Amniotic epithelial cell (primary cell): Measurements from ENCODE around the gene C1QTNF9.
"Not testable (repeated sequence)": the region's sequence is repeated elsewhere in the genome, so short reads cannot be mapped to it uniquely, and the experiment has no call there.

Source experiments
- DNase-seq: peaks from one replicate; pipeline ENCODE4 v3.0.0-alpha.2; 2010; ENCODE audit warnings: low read depth

The C1QTNF9 gene, protein sequence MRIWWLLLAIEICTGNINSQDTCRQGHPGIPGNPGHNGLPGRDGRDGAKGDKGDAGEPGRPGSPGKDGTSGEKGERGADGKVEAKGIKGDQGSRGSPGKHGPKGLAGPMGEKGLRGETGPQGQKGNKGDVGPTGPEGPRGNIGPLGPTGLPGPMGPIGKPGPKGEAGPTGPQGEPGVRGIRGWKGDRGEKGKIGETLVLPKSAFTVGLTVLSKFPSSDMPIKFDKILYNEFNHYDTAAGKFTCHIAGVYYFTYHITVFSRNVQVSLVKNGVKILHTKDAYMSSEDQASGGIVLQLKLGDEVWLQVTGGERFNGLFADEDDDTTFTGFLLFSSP

DNA sequence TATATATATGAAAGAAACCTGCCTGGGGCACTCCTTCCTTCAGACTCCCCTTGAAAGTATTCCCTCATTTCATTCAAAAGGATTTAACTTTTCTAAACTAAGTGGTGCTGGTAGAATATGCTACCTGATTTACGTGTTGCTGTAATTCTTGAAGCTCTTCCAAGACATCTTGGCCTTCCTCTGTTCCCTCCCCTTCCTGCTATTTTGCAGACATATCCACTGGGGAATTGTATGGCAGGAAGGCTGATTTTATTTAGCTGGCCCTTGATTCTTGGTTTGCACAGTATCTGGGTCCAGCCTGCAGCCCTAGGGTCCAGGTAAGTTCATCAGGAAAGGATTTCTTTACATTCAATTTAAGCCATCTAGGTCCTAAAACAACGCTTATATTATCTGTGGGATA is at the start of gene C1QTNF9:
Gene C1QTNF9 (plus strand): TSS at position 281 of the 400 bp plus-strand sequence. CDS start 6,424 bp downstream, outside the sequence.
- not testable (repeated sequence) for DNase-seq

DNA sequence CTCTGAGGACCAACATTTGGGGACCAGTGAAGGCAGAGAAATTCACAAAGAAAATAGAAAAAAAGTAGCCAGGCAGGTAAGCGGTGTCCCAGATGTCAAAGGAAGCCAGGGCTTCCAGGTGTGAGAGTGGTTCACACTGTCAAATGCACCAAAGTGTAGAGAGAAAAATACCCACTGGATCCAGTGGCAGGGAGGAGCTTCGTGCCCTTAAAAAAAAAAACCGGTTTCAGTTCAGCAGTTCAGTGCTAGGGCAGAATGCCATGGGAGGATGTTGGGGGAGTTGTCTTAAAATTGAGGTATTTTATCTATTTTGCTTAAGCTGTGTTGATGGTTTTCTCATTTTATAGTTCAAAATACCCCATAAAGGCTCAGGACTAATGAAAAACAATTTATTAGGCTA is 47.8 kb upstream of the C1QTNF9 start:
- no peak for DNase-seq

DNA sequence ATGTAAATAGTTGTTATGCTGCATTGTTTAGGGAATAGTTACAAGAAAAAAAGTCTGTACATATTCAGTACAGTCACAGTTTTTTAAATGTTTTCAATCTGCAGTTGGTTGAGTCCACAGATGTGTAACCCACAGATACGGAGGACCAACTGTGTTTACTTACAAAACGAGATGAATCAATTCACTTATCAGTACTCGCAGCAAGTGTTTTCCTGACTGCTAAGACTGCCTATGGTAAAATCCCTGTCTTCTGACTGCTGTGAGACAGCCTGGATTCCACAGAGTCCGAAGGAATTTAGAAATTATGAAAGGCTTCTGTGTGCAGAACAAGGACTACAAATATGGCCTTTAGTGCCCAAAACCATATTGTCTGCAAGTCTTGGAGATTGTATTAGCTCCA is 45.7 kb upstream of the C1QTNF9 start:
- DNase-seq: peak; percentile 93

DNA sequence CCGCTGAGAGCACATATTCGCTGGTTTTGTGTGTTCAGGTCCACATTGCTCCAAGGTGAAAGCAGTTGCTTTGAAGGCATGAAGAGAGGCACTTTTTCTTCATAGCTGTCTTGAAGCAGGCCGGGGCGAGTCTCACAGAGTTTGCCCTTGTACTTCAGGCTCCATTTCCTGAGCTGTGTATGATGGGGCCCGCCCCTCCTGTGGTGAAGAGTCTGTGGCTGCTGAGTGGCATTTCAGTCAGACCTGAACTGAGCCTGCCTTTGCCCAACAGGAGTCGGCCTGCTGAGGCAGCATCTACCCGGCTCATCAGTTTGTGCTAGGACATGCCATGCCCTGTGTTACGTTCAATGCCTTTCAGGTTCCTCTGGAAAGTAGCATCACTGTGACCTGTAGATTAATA is 44.4 kb upstream of the C1QTNF9 start:
- no peak for DNase-seq

GRCh38 chr13:24265453-24265852 is 43.9 kb upstream of the C1QTNF9 start:
- DNase-seq: no peak

GRCh38 chr13:24267274-24267673 is 42.1 kb upstream of the C1QTNF9 start:
- DNase-seq: peak; percentile 61

DNA sequence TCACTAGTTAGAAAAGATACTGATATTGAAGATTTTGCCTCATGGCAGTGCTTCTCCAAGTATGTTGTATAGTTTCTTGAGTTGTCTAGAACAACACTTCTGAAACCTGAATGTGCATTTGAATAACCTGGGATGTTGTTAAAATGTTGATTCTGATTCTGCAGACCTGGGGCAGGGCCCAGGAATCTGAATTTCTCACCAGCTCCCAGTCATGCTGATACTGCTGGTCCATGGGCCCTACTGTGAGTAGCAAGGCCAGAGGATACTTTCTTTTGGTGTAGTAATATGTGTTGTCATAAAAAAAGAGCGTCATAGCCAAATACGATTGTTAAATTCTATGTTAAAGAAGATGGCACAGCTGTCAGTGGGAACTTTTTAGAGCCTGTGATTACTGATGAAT is 41.6 kb upstream of the C1QTNF9 start:
- DNase-seq: no peak

DNA sequence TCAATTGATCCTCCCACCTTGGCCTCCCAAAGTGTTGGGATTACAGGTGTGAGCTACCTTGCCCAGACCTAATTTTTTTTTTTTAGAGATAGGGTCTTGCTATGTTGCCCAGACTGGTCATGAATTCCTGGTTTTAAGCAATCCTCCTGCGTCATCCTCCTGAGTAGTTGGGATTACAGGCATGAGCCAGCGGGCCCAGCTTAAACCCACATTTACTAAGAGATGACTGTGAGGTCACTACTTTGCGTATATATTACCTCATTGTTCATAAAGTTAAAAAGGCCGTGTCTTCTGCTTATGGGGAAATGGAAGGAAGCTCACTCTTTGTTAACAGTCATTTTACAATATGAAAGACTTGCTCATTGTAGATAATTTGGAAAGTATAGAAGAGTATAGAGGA is 39.6 kb upstream of the C1QTNF9 start:
- DNase-seq: peak; percentile 71

- DNase-seq: peak; percentile 53
Observed at GRCh38 chr13:24270639-24271141, 38.7 kb upstream of the C1QTNF9 start.

DNA sequence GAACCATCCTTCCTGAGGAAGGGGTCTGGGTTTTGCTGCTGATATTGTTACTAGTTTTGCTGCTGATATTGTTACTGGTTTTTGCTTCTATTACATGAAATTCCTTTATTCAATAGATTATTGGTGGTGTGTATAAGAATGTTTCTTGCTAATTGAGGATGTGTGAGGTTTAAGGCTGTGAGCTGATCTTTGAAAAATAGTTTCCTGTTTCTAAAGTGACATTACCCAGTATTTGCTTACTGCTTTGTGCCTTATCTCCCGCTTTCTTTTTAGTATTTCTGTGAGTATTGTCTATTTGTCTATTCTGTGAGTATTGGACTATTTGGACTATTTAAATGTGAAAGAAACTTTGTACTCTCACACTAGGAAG is 38.2 kb upstream of the C1QTNF9 start:
- DNase-seq: no peak

GRCh38 chr13:24271601-24272451 is 37.6 kb upstream of the C1QTNF9 start:
- DNase-seq: peak; percentile 91

DNA sequence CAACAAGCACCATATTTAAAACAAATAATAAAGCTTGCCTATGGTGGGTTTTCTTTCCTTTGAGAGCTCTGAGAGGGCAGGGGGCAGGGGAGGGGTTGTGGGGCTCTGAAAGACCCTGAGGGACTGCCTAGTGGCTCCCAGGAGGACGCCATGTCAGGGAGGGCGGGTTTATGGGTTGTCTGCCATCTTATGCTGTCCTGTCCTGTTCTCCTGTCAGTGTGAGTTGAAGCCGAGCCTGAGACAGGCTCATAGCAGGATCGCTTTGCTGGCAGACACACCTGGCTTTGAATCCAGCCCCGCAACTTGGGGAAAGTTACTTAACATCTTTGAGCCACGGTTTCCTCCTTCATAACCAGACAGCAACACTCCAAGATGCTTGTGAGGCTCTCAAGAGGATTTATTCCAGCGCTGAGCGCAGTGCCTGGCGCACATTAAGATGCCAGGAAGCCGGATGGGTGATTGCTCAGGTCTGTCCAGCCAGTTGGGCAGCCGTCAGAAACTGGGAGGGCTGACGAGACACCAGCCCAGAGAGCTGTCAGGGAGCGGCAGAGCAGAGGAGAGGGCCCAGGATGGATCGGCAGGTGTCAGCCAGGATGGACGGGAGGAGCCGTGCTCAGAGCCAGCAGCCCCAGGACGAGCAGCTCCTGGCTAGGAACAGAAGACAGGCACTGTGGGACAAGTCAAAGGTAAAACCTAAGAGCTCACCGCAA is 36.8 kb upstream of the C1QTNF9 start:
- peak; percentile 54 for DNase-seq

DNA sequence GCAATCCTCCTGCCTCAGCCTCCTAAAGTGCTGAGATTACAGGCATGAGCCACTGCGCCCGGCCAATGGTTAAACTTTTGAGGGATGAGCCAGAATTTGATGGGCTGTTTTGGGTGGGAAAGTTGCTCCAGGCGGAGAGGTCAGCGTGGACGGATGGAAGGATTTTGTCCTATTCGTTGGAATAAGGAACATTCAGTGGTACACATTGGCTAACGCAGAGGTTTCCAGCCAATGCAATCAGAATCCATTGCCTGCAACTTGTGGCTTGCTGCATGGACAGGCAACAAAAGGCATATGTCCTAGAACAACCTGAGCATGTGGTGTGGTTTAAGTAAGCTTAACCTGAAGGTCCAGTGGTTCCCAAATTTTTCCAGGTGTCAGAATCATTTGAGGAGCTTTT is 35.5 kb upstream of the C1QTNF9 start:
- no peak for DNase-seq

DNA sequence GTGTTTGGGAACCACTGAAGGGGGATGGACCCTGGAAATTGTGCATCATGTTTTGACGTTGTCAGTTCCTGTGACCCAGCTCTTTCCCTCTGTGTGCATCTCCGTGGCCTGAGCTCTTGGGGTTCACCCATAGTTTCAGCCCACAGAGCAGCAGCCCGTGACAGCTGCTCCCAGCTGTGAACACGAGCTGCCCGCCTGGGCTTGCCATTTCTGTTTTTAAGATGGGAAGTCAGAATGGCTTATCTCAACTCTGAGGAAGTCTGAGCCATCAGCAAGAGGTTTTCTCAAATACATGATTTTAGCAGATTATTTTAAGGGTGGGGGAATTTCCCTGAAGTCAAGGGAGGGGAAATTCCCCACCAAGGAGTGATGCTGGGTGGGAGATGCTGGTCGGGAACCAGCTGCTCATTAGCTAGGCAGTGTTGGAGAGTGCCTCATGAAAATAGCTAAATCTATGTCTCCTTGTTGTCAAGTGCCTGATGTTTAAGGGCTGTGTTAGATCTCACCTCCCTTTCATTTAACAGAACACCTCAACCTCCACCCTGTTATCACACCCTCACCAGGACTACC is 34.8 kb upstream of the C1QTNF9 start:
- no peak for DNase-seq

DNA sequence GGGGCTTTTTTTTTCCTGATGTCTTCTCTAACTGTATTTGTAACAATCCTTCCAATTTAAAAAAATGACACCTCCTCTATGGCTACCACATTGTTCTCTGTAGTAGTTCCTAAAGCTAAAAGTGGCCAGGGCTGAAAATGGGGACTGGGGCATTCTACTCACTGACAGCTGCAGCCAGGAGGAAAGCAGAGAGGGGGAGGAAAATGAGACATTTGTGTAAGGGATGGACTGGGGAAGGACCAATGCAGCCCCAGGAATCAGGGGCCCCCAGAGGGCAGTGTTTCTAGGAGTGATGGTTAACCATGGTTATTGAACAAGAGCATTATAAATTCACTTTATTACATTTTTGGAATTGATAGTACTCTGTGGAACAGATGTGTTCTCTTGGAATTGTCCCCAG is 34.3 kb upstream of the C1QTNF9 start:
- DNase-seq: no peak

- no peak for DNase-seq
Observed at GRCh38 chr13:24276306-24276705, 33.1 kb upstream of the C1QTNF9 start.

GRCh38 chr13:24276861-24277260 is 32.5 kb upstream of the C1QTNF9 start:
- DNase-seq: no peak

GRCh38 chr13:24277761-24278160 is 31.6 kb upstream of the C1QTNF9 start:
- DNase-seq: no peak

- peak; percentile 77 for DNase-seq
Observed at GRCh38 chr13:24279327-24280110, 29.9 kb upstream of the C1QTNF9 start.

DNA sequence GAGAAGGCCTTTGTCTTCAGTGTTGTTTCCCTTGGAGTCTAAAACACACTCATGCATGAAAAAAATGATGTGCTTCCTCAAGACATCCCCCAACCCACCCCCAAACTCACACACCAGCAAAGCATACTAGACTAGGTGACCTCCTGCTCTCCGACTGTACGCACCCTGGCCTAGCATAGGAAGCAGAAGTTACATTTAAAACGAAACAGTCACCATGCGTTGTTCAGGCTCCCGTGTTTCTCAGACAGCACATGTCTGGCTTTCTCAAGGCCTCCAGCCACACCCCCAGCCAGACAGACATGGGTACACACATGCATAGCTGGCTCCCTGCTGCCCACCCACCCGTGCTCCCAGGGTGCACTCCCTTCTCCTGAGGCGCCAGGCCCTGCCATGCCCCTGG is 28.7 kb upstream of the C1QTNF9 start:
- DNase-seq: peak; percentile 57
